K562 (cell line): ENCODE data around the gene PTK7. TPM values are rescaled to one million over a fixed set of nuclear protein-coding genes. Genes with fewer than 3 reads are reported as not detected.

Experiments
- ATF1 ChIP-seq, 2 experiments: fragments of 450-650 bp in 1 of 2; IDR thresholded peaks; 2 replicates each; pipeline ENCODE4 v1.6.1; 2016; ENCODE audit warnings: missing compliant biosample characterization in 1 of 2, missing genetic modification characterization in 1 of 2
- CBFA2T2 ChIP-seq: fragments of 450-650 bp; conservative IDR thresholded peaks from 2 replicates; pipeline ENCODE4 v1.6.1; 2017; ENCODE audit warnings: mild to moderate bottlenecking
- DNMT1 ChIP-seq: fragments of 450-650 bp; IDR thresholded peaks from 2 replicates; pipeline ENCODE4 v1.6.1; 2016; ENCODE audit warnings: antibody characterized with exemption, mild to moderate bottlenecking
- ETV1 ChIP-seq: fragments of 450-650 bp; conservative IDR thresholded peaks from 2 replicates; pipeline ENCODE4 v1.6.1; 2016; ENCODE audit warnings: missing genetic modification characterization, control low read depth, low read depth, missing compliant biosample characterization
- ETV6 ChIP-seq, 3 experiments: fragments of 150-350 bp in 1 of 3; sonication (generic) in 1 of 3; formaldehyde crosslinking in 1 of 3; IDR thresholded peaks; 2 replicates each; pipeline versions ENCODE4 v1.6.1 to v1.8.0; 2014 to 2022; ENCODE audit warnings: borderline replicate concordance in 2 of 3, low read depth in 2 of 3, antibody characterized with exemption in 1 of 3, low read length in 1 of 3, mild to moderate bottlenecking in 1 of 3, missing genetic modification reagents in 1 of 3
- HDAC6 ChIP-seq: IDR thresholded peaks from 2 replicates; pipeline ENCODE4 v1.6.1; 2012; ENCODE audit warnings: low read depth, mild to moderate bottlenecking, control low read depth, inconsistent platforms, low read length, moderate library complexity
- JUN ChIP-seq, 2 experiments: sonication (generic) in 1 of 2; formaldehyde crosslinking in 1 of 2; IDR thresholded peaks; 2 replicates each; pipeline versions ENCODE4 v1.6.1 to v1.8.0; 2012 to 2022; ENCODE audit warnings: borderline replicate concordance in 2 of 2, mild to moderate bottlenecking in 2 of 2, improper control_type of control experiment in 1 of 2, low read depth in 1 of 2, low read length in 1 of 2, missing genetic modification reagents in 1 of 2
- MBD2 ChIP-seq: sonication (generic); IDR thresholded peaks from 2 replicates; pipeline ENCODE4 v1.6.1; 2016; ENCODE audit warnings: low read depth, borderline replicate concordance
- MNT ChIP-seq, 2 experiments: fragments of 450-650 bp; conservative IDR thresholded peaks; 2 replicates each; pipeline ENCODE4 v1.6.1; 2017; ENCODE audit warnings: mild to moderate bottlenecking in 2 of 2, moderate library complexity in 2 of 2
- NFXL1 ChIP-seq: fragments of 450-650 bp; formaldehyde crosslinking; IDR thresholded peaks from 2 replicates; pipeline ENCODE4 v1.4.0; 2021; ENCODE audit warnings: mild to moderate bottlenecking
- POLR2G ChIP-seq: fragments of 200-400 bp; formaldehyde crosslinking; IDR thresholded peaks from 2 replicates; pipeline ENCODE4 v1.6.1; 2017; ENCODE audit warnings: low read depth, mild to moderate bottlenecking, antibody characterized with exemption, low read length, moderate library complexity
- RBM22 ChIP-seq: fragments of 200-400 bp; formaldehyde crosslinking; IDR thresholded peaks from 2 replicates; pipeline ENCODE4 v1.6.1; 2018; ENCODE audit warnings: low read length, low read depth; ENCODE audit not compliant: poor library complexity, severe bottlenecking
- TBP ChIP-seq: optimal IDR thresholded peaks from 2 replicates; pipeline ENCODE3; 2011; ENCODE audit warnings: low read depth, low read length, improper control_type of control experiment
- ZBTB12 ChIP-seq: fragments of 250-450 bp; sonication (Bioruptor Pico); IDR thresholded peaks from 2 replicates; pipeline ENCODE4 v1.4.0; 2020
- ZBTB33 ChIP-seq: sonication (generic); formaldehyde crosslinking; IDR thresholded peaks from 2 replicates; pipeline ENCODE4 v1.8.1; 2023; ENCODE audit warnings: mild to moderate bottlenecking, missing genetic modification reagents
- ZNF444 ChIP-seq: fragments of 250-450 bp; sonication (Bioruptor Pico); IDR thresholded peaks from 2 replicates; pipeline ENCODE4 v1.4.0; 2020; ENCODE audit warnings: mild to moderate bottlenecking, moderate library complexity
- ZNF592 ChIP-seq: fragments of 450-650 bp; IDR thresholded peaks from 2 replicates; pipeline ENCODE4 v1.6.1; 2017; ENCODE audit warnings: antibody characterized with exemption, mild to moderate bottlenecking
- polyA plus RNA-seq, 8 experiments: library from polyadenylated mRNA; depleted of rRNA in 4 of 8; stranded (reverse) in 5 of 8; unstranded in 3 of 8; fragments of >200 nt; fragmentation: Nextera tagmentation in 2 of 8; fragmentation: Illumina TruSeq in 1 of 8; extraction: Ambion mirVana in 2 of 8; extraction: Trizol in 1 of 8; gene quantifications; 2 replicates each; pipeline versions ENCODE4 v1.2.1 to v1.2.3, GENCODE V29; 2011 to 2014; ENCODE audit warnings: inconsistent platforms in 1 of 8, missing spikeins in 1 of 8
- total RNA-seq, 7 experiments: library from RNA; depleted of rRNA in 6 of 7; stranded (reverse); fragments of >200 nt in 6 of 7; fragmentation: Illumina TruSeq in 2 of 7; extraction: Trizol in 2 of 7; gene quantifications; 2 replicates each; pipeline versions ENCODE4 v1.2.1 to v1.2.3, GENCODE V29; 2011 to 2021; ENCODE audit warnings: low replicate concordance in 1 of 7

PTK7 gene
- total and polyA plus RNA-seq, 9 of the 15 experiments (the other 6 are each of a cell fraction or from before 2014, with no cell fraction given) = 0.20 to 6.8 (median 4.2) TPM

- peak; percentile 88 for TF ChIP-seq RBM22
- TF ChIP-seq POLR2G = peak; percentile 97
- peak; percentile 96 to 98 for TF ChIP-seq ETV6 (IDR thresholded peaks at IDR 0.05; ENCODE audit: borderline replicate concordance in 1 of 2, low read depth in 2 of 2, low read length in 1 of 2)
- no peak for TF ChIP-seq ETV6 (CRISPR knock-in tag; IDR thresholded peaks at IDR 0.05; ENCODE audit: borderline replicate concordance)
- TF ChIP-seq NFXL1 (CRISPR knock-in tag) = no peak
- peak; percentile 94 for TF ChIP-seq ETV1 (tag)
- 0 out of 2 replicates have a peak, but pooled peaks have one; percentile 1 for TF ChIP-seq DNMT1
- TF ChIP-seq ZBTB12 (CRISPR knock-in tag) = peak; percentile 28; the same call in 1 of the 2 replicates
- TF ChIP-seq MNT (conservative IDR thresholded peaks at IDR 0.05) = peak; percentile 67 to 84
- no peak for TF ChIP-seq ATF1 (CRISPR knock-in tag; IDR thresholded peaks at IDR 0.05)
- peak; percentile 83 for TF ChIP-seq ATF1 (tag; IDR thresholded peaks at IDR 0.05)
- peak; percentile 87; the same call in 1 of the 2 replicates for TF ChIP-seq HDAC6
- peak; percentile 47 for TF ChIP-seq ZNF592
- TF ChIP-seq CBFA2T2 = no peak
- peak; percentile 88 for TF ChIP-seq MBD2
- TF ChIP-seq TBP = peak; percentile 69
- TF ChIP-seq JUN (IDR thresholded peaks at IDR 0.05; ENCODE audit: borderline replicate concordance, low read depth, low read length) = peak; percentile 37; the same call in 1 of the 2 replicates
- no peak for TF ChIP-seq JUN (CRISPR knock-in tag; IDR thresholded peaks at IDR 0.05; ENCODE audit: borderline replicate concordance)
- TF ChIP-seq ZNF444 = peak; percentile 78; the same call in 1 of the 2 replicates
- no peak for TF ChIP-seq ZBTB33 (CRISPR knock-in tag)
These were observed 22.4 kb upstream of the PTK7 start, which contains the start of gene CUL7 (continued) for GRCh38 chr6:43053545-43054205.
